Measurements from ENCODE around the gene CDC42BPA. TPM values are rescaled to one million over a fixed set of nuclear protein-coding genes. Genes with fewer than 3 reads are reported as not detected.
"Not testable (repeated sequence)": the region's sequence is repeated elsewhere in the genome, so short reads cannot be mapped to it uniquely, and the experiment has no call there.

CDC42BPA gene
- 67.7 and 77.7 TPM in 2 replicates for total RNA-seq (2014; rRNA removed; shearing (Covaris generic))
- 20.9 and 27.3 TPM in 2 replicates for polyA plus RNA-seq (2014; cell fraction: nucleus; rRNA removed)

DNA sequence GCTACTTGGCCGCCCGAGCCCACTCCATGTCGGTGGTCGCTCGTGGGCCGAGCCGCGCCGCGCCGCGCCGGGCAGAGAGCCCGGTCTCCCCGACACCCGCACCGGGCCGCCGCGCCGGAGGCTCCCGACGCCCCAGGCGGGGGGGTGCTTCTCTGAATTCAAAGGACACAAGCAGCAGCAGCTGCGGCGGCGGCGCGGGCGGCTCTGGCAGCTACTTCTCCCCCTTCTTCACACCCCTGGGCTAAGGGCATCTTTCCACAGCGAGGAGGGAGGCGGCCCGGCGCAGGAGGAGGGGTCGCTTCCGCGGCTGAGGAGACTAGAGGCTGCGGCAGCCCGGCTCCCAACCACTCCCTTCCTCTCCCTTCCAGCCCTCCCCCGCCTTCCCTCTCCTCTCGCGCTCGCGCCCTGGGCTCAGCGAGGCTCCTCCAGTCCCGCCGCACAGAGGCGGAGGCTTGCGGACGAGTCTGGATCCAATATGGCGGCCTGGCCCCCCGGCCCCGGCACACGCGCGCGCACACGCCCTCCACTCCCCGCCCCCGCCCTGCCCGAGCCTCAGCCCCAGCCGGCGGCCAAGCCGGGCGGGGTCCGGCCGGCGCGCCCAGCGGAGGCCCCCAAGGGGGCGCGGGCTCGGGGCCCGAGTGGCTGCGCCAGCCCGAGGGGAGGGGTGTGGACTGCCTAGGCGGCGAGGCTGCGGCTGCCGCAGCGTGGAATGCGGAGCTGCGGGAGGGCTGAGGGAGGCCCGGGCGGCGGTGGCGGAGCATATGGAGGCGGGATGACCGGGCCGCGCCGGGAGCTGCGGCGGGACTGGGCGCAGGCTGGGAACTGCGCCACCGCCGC lies at the start of gene CDC42BPA:
CDC42BPA (minus strand) TSS at position 477 of the 837 bp plus-strand sequence. CDS start 1,310 bp downstream, outside the sequence.
- peak; percentile 87 for DNase-seq (ENCODE audit: extremely low read depth, low read depth)

GRCh38 chr1:227368009-227368408 lies 49.7 kb upstream of the CDC42BPA start:
- DNase-seq (ENCODE audit: extremely low read depth, low read depth) = no peak

DNA sequence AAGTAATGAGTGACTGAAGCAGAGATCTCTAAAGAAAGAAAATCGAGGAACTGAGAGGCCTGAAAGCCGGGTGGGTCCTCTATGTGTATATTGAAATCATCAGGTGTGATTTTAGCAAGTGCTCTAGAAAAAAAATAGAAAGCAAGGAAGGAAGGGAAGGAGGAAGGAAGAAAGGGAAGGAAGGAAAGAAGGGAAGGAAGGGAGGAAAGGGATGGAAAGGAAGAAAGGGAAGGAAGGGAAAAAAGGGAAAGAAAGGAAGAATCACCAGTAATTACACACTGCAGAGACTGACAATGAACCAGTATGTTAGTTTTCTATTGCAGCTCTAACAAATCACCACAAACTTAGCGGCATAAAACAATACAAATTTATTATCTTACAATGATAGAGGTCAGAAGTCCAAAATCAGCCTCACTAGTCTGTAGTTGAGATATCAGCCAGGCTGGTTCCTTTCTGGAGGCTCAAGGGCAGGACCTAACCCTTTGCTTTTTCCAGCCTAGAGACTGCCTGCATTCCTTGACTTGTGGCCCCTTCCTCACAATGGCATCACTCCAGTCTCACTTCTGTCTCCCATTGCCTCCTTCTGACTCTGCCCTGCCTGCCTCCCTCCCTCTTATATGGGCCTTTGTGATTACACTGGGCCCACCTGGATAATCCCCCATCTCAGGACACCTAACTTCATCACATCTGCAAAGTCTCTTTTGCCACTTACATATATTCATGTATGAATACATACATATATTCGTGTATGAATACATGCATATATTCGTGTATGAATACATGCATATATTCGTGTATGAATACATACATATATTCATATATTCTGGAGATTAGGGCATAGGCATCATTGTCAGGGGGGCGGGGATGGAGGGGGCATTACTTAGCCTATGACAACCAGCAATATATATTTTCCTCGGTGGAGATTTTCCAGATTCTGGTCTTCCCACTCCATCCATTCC lies 47.5 kb upstream of the CDC42BPA start:
- no peak for DNase-seq (ENCODE audit: extremely low read depth, low read depth)

DNA sequence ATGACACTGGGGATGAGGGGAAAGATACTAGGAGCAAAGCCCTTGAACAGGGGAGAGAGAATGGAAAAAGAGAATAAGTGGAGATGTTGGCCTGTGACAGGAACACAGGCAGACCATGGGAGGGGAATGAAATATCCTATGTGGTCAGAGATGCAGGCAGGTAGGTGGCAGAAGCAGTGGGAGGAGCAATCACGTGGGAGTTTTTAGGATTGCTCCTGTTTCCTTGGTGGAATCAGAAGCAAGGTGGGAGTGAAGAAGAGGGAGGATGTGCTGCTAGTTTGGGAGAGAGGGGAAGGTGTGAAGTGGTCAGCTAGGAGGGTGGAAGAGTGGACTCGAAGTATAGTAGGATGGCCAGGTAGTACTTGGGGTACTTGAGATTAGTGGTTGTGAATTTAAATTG lies 46.4 kb upstream of the CDC42BPA start:
- no peak for DNase-seq (ENCODE audit: extremely low read depth, low read depth)

- no peak for DNase-seq (ENCODE audit: extremely low read depth, low read depth)
Measured at GRCh38 chr1:227363825-227364224, 45.5 kb upstream of the CDC42BPA start.

- DNase-seq (ENCODE audit: extremely low read depth, low read depth) = no peak
Measured at GRCh38 chr1:227362039-227362438, 43.7 kb upstream of the CDC42BPA start.

DNA sequence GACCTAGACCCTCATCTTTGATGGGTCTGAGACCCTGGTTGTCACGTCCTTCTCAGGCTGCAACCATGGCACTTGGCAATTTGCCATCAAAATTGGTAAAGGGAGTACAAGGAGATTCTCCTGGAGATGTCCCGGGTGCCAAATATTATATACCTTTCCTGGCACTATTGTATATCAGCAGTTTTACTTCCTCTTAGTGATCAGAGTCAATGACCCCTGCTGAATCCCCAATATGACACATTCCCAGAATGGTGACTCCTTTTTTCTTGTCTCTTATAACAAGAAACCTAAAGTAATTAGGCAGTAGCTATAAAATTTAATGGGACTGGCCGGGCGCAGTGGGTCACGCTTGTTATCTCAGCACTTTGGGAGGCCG lies 39.6 kb upstream of the CDC42BPA start:
- no peak for DNase-seq (ENCODE audit: extremely low read depth, low read depth)

GRCh38 chr1:227357171-227357926 lies 39.1 kb upstream of the CDC42BPA start:
- DNase-seq (ENCODE audit: extremely low read depth, low read depth) = peak; percentile 93

DNA sequence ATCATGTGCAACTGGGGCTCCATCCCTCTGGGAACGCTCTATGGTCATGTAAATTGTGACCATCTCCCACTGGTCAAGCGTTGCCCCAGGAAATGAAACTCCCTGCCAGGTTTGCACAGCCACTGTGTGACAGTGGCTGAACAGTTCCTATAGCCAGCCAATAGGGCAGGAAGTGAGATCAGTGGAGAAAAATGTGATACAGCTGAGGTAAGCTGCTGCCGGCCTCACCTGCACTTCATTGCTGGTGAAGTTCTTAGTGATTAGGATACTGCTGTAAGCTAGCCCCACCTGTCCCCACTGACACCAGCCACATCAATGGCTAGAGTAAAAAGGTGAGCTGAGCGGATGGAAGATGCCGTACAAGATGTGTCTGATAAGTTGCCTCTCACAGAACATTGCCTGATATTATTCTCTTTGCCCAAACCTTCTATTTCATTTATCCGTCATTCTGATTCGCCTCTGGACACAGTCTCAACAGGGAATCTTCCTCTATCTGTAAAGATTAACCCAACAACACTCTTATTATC lies 38.4 kb upstream of the CDC42BPA start:
- DNase-seq (ENCODE audit: extremely low read depth, low read depth) = peak; percentile 40

DNA sequence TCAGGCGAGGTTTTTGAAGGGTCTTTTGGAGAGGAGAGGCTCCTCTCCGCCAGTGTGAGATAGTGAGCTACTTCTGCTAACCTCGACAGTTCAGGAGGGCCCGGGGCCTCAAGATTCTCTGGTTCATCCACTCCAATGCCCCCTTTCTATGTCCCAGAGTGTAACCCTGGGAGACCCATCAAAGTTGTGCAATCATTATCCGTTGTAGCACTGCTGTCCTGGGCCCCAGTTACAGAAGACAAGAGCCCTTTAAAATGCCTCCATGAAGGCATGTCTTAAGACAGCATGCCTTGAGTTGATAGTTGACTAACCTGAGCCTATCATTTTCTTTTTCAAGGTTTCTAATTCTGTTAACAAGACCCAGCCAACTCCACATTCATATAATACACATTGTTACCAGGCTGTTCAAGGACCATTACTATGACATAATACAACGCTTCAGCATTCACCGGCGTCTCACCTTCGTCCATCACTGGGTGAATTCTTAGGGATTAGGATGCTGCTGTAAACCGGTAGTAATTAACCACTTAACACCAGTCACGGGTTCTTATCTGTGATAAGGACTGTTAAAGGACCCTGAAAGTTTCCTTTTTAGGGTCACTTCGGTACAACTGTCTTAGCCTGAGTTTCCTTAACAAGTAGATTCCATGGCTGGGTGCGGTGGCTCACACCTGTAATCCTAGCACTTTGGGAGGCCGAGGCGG lies 37.4 kb upstream of the CDC42BPA start:
- no peak for DNase-seq (ENCODE audit: extremely low read depth, low read depth)

- DNase-seq (ENCODE audit: extremely low read depth, low read depth) = no peak
Measured at GRCh38 chr1:227353186-227353585, 34.9 kb upstream of the CDC42BPA start.

- not testable (repeated sequence) for DNase-seq (ENCODE audit: extremely low read depth, low read depth)
Measured at GRCh38 chr1:227352164-227352563, 33.9 kb upstream of the CDC42BPA start.

- no peak for DNase-seq (ENCODE audit: extremely low read depth, low read depth)
Measured at GRCh38 chr1:227351443-227351842, 33.2 kb upstream of the CDC42BPA start.

GRCh38 chr1:227349967-227350366 lies 31.7 kb upstream of the CDC42BPA start:
- DNase-seq (ENCODE audit: extremely low read depth, low read depth) = no peak

DNA sequence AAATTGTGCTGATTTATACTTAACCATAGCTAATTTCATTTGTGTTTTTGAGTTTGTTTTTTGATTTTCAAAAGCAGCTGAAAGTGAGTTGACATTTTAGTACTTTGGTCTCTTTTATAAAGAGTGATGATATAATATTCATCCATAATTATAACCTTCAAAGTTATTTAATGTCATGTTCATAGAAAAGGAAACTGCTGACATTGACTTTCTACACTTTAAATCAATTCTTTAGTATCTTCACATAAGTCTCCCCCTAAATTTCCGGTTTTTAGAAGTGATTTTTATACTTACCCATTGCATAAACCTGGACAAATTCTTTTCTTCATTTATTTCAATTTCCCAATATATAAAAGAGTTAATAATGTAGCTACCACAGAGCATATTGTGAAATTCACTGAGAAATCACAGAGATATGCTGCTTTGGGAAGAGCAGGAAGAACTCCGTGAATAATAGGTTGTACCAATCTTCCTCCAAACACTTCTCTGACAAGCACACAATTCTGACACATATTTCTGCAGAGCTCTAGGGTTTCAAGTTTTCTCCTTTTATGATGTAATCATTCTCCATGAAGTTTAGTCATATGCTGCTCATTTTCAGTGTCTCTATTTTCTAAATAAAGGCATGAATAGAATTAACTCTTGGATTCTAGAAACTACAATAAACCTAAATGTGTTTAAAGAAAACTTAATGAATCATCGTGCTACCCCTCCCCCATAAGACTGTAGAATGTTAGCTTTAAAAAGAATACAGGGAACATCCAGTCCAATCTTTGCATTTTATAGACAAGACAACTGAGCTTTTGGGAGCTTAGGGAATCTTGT lies 25.6 kb upstream of the CDC42BPA start:
- DNase-seq (ENCODE audit: extremely low read depth, low read depth) = peak; percentile 71

DNA sequence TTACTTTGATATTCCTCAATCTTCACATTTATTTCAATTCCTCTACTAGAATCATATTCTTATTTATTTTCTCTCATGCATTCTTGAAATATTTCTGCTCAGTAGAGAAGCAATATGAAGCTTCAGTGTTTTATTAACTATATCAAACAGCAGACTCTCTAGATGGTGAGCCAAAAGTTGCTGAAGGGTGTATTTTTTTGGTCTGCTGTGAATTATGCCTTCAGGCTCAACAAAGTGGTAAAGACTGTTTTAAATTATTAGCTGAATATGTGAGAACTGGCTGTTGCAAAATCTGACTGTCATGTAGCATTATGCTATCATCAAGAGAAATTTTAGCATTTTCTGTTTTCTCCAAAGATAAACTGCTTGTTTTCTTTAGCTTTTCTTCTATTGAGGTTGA lies 24.9 kb upstream of the CDC42BPA start:
- DNase-seq (ENCODE audit: extremely low read depth, low read depth) = no peak

- DNase-seq (ENCODE audit: extremely low read depth, low read depth) = no peak
Measured at GRCh38 chr1:227342075-227342829, 24.0 kb upstream of the CDC42BPA start.

DNA sequence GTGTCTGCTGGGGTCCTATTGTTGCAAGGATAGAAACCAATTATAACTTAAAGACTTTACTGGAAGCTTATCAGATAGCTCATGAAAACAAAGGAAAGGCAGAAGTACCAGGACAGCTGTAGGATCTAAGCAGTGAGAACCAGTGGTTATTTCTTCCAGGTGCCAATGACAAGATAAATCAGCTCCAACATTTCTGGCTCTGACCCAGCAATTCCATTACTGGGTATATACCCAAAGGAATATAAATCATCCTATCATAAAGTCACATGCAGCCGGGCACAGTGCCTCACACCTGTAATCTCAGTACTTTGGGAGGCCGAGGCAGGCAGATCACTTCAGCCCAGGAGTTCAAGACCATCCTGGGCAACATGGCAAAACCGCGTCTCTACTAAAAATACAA lies 17.8 kb upstream of the CDC42BPA start:
- DNase-seq (ENCODE audit: extremely low read depth, low read depth) = not testable (repeated sequence)

Measured in NCI-H460 (cell line).